HK-2 (cell line): Measurements from ENCODE around the gene HSP90AB1.

Experiments
- DNase-seq: peaks from one replicate; pipeline ENCODE4 v3.0.0-alpha.2; 2018; ENCODE audit not compliant: unreplicated experiment

The HSP90AB1 gene

DNA sequence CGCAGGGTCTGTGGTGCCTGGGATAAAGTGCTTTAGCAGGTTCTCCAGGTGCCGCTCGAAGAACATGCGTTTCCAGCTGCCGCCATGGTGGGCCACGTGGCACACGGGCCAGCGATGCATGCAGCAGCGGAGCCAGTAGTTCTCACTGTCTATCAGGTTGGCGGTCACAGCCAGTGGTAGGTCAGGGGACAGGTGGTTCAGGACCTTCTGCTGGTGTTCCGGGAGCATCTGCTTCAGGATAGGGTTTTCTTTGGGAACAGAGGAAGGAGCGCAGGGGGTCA, 39.3 kb downstream of the HSP90AB1 start:
- no peak for DNase-seq

DNA sequence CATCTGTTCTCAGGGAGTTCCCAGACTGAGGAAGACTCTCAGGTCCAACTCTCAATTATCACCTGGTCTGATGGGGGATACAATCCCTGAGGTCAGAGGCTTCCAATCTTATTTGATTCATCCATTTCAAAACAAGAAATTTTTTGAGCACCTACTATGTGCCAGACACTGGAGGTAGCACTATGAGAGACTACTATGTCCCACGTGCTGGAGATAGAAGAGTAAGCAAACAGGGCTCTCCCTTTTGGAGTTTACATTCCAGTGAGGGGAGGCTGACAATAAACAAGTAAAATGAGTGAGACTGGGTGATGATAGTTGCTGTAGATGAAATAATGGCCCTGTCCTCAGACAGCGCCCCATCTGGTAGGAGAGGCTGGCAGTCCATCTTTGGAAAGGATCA, 39.8 kb downstream of the HSP90AB1 start:
- no peak for DNase-seq

DNA sequence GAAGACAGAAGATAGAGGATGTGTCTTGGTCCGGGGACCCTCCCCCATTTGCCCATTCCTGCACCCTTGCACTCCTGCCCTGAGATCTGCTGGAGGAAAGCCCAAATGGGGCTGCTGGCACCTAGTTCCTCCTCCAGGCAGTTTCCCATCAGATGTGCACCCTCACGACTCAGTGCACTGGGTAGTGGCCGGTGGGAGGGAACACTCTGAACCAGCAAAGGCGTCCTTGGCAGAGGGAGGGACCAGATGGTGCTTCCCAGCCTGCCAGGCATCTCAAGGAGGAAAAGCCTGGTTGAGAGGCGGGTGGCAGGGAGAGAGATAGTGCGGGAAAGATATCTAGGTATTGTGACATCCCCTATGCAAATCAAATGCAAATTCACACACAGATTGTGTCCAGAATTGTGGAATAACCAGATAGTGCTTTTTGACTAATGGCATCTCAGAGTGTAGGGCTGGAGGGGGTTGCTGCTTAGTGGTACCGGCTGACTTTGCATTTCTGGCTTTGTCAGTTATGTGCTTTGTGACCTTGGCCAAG, 42.9 kb downstream of the HSP90AB1 start:
- DNase-seq = no peak

DNA sequence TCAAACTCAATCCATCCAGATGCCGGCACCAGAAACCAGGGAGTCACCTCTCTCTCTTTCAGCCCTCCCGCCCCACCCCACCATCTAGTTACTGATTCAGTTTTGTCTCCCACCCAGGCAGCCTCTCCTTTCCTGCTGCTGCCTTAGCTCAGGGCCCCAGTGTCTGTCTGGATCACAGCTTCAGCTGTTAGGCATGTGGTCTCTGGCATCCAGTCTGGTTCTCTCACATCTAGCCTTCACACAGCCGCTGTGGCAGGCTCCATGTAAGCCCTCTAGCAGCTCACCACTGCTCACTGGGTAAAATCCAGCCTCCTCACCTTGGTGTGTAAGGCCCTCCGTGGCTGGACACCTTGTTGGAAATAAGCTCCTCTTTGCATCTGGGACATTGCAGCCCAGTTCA, 44.9 kb downstream of the HSP90AB1 start:
- no peak for DNase-seq

DNA sequence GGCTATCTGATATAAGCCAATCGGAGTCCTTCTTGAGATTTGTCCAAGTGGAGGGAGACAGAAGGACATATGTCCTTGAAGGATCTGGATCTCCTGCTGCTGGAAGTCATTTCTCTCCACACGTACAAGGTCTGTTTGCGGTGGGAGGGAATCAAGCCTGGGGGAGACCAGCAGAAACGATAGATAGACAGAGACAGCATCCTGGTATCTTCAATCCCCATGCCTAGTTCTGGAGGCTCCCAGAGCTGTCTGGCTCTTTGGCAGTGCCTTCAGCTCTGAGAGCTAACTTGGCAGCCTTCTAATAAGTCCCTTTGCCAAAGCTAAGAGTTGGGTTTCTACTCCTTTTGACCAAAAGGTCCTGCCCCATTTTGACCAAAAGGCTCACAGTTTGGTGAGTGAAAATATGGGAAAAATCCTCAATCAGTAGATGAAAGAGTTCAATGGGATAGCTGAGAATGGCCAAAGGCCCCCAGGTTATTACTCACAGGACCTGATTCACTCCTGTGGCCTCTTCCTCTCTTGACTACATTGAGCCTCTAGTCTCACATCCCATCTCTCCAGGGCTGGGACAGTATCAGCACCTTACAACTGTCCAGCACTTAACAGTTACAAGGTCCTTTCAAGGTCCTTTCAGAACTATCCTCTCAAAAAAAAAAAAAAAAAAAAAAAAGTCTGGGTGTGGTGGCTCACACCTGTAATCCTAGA, 45.9 kb downstream of the HSP90AB1 start:
- no peak for DNase-seq

DNA sequence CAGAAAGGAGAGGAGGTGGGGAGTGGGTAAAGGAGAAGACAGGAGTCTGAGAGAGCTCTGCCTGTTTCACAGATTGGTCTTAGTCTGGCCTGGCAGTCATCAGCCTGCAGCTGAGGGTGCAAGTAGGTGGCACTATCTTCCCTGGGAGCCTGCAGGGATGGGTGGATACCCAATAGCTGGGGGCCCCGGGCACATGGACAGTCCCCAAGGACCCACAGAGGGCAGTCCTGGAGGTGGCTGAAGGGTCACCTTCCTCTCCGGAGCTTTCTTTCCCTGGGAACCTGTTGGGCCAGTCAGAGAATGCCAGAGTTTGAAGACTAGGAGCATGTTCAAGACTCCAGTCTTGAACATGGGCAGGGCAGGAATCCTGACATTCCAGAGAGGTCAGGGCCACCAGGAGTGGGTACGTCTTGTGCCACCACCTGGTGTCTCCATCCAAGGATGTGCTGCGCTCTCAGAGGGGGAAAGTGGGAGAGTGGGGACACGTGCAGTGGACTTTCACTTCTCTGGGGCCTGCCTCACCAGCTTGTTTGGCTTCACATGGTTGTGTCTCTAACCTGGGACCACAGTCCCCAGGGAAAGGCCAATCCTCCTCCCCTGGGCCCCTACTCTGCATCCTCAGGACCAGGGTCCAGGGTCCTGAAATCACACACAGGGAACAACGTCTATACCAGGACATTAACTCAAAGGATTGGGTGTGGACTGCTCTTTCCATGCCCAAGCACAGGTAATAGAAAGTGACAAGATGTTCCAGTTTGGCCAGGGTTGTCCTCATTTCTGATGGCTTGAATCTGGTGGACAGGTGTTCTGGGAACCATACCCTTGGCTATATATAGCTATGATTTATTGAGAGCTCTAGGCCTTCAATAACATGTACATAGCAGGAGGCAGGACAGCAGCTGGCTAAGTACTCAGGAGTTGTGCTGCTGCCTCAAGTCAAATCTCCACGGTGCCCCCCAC, 48.2 kb downstream of the HSP90AB1 start:
- DNase-seq = no peak

DNA sequence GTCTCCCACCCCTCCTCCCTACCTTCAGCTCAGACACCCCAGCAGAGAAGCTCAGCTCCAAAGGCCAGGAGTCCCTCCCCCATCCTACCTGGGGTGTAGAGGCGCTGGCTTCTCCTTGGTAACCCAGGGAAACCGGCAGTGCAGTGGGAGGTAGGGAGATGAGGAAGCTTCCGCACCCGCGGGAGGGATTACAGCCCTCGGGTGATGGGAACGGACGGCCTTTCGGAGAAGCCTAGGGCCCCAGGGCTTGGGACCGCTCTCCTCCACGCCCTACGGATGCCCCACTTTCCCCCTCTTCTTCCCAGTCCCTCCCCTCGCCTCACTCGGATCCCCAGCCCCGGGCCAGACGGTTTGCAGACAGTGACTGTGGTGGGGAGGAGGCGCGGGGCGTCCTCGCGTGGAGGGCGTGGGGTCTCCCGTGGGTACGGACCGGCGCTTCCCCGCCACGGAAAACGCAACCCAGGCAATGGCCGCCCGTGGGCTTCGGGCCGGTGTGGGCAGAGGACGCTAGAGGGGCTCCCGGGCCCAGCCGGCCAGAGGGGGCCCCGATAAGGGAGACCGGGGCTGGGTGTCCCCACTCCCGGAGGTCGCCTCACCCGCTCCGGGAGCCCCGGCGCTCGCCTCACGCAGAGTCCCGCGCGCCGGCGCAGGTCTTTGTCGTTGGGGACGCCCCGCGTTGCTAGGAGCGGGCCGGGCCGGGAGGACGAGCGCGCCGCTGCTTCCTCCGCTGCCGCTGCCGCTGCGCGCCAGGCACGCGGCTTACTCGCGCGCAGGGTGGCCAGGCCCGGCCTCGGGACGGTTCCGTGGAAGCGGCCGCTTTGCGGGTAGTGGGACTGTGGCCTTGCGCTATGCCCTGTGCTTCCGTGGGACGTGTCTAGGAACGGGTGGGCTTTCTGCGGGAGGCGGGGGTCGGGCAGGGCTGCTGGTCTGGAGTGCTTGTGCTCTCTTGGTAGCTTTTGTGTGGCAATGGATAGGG, 50.5 kb downstream of the HSP90AB1 start:
- DNase-seq = peak; percentile 48

DNA sequence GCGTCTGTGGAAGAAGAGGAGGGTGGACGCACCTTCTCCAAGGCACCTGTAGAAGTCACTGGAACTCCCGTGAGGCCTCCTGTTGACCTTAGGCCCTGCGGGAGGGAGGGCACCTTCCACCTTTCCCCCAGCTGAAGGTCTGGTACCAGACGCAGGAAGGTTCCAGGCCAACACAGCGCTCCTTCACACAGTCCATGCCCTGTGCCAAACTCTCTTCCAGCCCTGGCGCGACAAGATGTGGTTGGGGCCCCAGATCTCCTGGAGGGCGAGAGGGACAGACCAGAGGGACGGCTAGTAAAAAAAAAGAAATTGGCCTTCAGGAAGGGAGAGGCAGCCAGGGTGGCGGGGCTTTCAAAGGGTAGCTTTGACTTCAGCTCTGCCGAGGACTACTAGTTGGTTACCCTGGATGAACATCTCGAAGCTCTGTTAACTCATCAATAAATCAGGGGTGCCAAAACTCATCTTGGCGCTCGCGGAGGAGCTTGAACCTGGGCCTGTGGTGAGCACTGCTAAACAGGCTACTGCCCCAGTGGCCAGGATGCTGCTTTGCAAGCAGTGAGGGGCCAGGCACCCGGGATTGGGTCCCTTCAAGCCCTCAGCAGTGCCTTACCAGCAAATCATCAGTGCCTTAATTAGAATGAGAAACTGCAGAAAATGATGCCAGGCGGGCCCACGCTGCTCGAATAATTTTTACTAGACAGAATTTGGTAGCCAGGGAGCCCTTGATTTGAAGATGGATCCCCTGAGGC, 51.3 kb downstream of the HSP90AB1 start:
- DNase-seq = no peak

DNA sequence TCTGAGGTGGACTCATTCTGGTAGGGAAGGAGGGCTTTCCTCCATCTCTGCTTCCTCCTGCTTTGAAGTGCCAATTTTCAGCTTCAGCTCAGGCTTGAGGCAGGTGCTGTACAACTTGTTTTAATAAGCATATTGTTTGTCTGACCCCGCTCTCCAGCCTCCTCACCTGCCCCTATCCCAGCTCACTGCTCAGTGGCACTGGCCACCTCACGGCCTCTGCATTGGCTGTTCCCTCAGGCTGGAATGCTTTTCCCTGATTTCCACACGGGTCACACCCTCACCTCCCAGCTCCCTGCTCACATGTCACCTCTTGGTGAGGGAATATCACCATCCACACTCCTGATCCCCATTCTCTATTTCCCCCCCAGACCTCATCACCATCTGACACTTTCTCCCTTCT, 52.0 kb downstream of the HSP90AB1 start:
- no peak for DNase-seq

DNA sequence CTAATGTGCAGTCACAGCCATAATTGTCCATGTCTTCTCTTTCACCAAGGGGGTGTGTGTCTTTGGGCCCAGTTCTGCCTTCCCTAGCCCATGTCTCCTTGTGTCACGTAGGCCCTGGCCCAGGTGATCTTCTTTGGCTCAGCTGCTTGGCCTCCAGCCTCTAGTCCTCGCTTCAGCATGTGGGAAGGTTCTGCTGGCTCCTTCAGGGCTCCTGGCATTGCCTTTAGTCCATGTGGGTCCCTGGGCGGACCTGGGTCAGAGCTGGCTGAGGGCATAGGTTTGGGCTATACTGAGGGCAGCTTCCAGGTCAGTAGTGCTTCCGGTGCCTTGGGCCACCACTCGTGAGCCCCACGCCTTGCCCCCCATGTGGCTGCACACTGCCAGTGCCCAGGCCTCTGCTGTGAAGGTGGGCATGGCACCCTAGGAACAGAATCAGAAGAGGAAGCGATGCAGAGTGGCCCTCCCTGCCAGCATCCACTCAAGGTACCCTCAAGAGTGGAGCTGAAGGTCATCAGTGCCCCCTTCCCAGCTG, 53.5 kb downstream of the HSP90AB1 start:
- no peak for DNase-seq

DNA sequence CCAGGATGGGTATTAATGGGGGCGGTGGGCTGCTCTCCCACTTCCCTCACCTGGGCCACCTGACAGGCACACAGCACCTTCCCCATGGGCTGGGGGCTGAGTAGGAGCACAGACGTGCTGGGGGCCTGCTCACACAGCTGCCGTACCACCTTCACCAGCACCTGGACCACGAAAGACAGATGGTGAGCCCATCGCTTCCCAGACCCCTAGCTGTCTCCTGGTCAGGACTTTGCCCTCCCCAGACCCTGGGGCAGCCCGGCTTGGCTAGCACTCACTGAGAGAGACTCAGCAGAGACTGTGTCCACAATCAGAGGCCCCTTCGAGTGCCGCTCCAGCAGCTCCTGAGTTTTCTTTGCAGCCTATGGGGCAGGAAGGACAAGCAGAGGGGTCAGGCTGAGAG, 54.2 kb downstream of the HSP90AB1 start:
- DNase-seq = no peak

DNA sequence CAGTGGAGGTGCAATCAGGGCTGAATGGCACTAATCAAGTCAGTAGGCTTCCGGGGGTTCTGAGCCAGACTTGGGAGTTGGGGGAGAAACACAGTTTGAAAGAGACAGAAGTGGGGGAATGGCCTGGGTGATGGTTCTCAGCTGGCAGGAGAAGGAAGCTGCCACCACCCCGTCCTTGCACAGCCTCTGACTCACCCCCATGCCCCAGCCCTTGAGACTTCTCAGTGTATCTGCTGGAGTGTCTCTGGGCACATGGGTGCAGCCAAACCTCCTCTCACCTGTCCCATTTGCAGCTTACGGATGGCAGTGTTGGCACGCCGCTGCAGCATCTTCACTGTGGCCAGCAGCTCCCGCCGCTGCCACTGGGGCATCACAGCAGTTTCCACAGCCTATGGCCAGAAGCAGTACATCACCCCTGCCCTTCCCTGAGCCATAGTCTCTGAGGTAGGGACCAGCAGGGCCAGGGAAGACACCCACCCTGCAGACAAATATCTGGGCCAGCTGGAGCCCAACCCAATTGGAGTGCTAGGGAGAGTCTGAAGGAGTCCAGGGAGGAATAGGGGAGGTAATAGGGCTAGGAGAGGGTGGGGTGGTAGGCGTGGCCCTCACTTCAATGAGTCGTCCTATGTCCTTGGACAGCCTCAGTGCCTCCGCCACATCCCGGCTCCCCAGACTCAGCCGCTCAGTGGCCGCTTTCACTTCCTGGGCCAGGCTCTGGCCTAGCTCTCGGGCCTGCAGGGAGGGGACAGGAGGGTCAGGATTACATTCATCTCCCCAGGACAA, 55.1 kb downstream of the HSP90AB1 start:
- DNase-seq = no peak

DNA sequence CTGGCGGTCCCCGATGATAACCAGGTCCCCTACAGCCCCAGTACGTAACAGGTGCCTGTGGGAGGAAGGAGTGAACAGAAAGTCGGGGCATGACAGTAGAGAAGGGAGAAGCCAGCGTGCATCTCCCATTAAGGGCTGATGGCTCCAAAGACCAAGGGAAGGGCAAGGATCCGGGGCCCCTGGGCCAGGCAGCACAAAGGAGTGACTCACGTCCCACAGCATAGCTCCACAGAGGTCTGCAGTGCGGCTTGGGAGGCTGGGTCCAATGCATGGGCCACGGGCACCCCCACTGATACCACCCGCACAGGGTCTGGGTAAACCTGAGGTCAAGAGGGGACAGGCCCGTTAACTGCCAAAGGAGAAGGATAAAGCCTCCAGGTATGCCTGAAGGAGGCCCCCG, 56.0 kb downstream of the HSP90AB1 start:
- DNase-seq = no peak
